Fibroblast of villous mesenchyme (primary cell): ENCODE measurements around the gene SNX3. TPM values are rescaled to one million over a fixed set of nuclear protein-coding genes. Genes with fewer than 3 reads are reported as not detected.
A peak's percentile ranks its signal among the peaks of the same experiment; 100 is the strongest.

Experiments used
- DNase-seq: peaks from one replicate; pipeline ENCODE4 v3.0.0-alpha.2; 2010; ENCODE audit warnings: low read depth
- H3K4me3 ChIP-seq: 2 replicates; pipeline ENCODE4 v1.5.1; 2011; ENCODE audit warnings: low read depth, mild to moderate bottlenecking, low read length
- CTCF ChIP-seq: IDR thresholded peaks from 2 replicates; pipeline ENCODE4 v1.5.1; 2012; ENCODE audit warnings: low read depth, mild to moderate bottlenecking, low read length; ENCODE audit not compliant: insufficient read depth
- total RNA-seq: library from RNA; depleted of rRNA; stranded (reverse); fragments of >200 nt; gene quantifications from 2 replicates; pipeline ENCODE4 v1.2.3, GENCODE V29; 2012

Gene SNX3
- total RNA-seq, 1 donor = 187 TPM

DNA sequence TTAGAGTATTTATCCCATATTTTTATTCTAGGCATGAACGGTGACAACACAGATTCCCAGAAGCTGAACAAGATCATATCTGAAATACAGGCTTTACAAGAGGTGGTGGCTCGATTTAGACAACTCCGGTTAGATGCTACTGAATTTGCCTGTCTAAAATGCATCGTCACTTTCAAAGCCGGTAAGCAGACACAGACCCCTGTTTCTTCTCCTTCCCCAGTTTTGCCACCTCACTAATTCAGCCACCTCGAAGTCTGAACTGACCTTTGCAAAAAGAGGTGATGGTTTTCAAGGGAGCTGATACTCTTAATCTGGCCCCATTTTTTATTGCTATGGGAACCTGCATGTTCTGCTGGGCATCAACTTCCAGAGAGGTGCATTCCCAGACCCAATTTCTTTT lies 80.1 kb downstream of the SNX3 start:
- DNase-seq = no peak
- no peak overlapping the region for H3K4me3 ChIP-seq
- no peak for TF ChIP-seq CTCF

DNA sequence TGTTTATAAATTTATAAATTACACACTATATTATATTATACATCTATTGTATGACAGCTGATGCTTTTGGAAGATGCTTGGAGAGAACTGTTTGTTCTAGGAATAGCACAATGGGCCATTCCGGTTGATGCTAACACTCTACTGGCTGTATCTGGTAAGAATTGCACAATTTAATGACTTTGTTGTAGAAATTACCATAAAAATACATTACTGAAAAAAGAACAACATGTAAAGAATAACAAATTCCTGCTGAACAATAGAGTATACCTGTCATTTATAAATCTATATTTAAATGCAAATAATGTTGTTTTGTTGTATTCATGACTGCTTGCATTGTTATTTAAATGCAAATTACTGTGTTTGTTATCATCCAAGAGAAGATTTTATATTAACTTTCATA lies 80.6 kb downstream of the SNX3 start:
- no peak for DNase-seq
- no peak for TF ChIP-seq CTCF
- no peak overlapping the region for H3K4me3 ChIP-seq

DNA sequence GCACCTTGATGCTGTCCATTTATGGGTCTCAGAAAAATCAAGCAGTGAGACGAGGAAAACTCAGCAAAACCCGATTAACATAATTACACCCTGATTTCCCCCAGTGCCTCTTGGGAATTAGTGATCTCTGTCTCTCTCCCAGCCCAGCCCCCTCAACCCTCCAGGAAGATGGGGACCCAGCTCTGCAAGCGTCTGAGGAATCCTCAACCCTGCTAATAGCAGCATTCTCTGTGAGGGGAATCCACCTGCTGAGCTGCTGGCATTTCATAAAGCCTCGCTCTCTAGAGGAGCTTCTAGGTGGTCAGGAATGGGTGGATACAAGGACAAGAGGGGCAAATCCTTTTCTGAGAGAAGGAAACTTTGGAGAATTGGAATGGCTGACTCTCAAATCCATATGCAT lies 81.1 kb downstream of the SNX3 start:
- DNase-seq = no peak
- no peak for TF ChIP-seq CTCF

GRCh38 chr6:108176281-108177089 lies 84.4 kb downstream of the SNX3 start:
- no peak for TF ChIP-seq CTCF
- DNase-seq = no peak

More for the DNA sequence above, 81.1 kb downstream of the SNX3 start:
- H3K4me3 ChIP-seq = no peak overlapping the region

DNA sequence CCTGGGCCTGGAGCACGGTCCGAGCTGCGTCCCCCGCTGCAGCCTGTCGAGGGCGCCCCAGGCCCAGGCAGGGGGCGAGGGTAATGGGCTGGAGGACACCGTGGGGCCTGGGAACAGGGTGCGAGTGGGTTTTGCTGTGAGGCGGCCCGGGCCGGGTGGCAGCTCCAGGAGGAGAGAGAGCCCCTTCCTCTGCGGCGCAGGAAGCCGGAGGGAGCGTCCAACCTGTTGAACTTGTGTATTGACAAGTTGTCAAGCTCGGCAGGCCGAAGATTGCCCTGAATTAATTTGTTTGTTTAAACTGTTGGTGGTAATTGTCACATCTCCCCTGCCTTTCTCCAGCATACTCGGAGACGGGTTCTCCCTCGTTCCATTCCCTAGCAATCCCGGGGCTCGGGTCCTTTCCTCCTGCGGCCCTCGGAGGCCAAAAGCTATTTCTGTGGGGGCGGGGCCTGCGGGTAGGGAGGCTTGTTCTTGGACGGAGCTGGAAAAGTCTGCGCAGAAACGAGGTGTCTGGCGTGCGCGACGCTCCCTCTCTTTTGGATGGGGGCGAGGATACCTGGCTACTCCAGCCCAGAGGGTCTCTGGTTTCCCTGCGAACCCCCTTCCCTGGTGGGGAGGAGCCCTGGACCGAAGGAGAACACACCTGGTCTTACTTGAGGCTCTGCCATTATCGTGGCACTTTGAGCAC lies 85.1 kb downstream of the SNX3 start:
- no peak for DNase-seq
- H3K4me3 ChIP-seq = no peak overlapping the region
- peak; percentile 14 for TF ChIP-seq CTCF

More at GRCh38 chr6:108176281-108177089, 84.4 kb downstream of the SNX3 start:
- H3K4me3 ChIP-seq = no peak overlapping the region

DNA sequence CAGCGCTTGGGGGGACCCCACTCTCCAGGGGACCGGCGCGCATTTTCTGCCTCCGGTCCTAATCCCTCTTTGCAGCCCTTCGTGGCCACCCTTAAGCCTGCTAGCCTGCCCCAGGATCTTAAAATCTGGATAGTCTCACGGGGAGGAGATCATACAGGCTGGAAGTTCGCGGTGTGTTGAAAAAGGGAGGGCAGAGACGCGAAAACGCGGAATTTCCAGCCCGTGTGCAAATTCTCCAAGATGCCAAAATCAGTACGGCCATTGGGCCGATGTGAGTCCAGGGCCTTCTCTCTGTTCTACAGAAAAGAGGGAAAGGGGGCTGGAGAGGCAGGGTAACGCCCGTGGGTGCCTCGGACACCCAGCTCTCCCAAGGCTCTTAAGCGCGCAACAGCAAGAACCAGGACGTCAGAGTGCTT lies 85.7 kb downstream of the SNX3 start:
- no peak for TF ChIP-seq CTCF
- no peak for DNase-seq
- H3K4me3 ChIP-seq = no peak overlapping the region
